Measurements from ENCODE around the gene MORN5.

MORN5 gene

GRCh38 chr9:122125509-122126330 lies 34.0 kb upstream of the MORN5 start:
- peak; percentile 50 for DNase-seq

GRCh38 chr9:122126331-122127261 lies 33.1 kb upstream of the MORN5 start:
- DNase-seq: peak; percentile 59

- peak; percentile 57 for DNase-seq
Observed at GRCh38 chr9:122127396-122127798, 32.3 kb upstream of the MORN5 start.

GRCh38 chr9:122128007-122128968 lies 31.4 kb upstream of the MORN5 start:
- DNase-seq: no peak

- no peak for DNase-seq
Observed at GRCh38 chr9:122128969-122129343, 30.8 kb upstream of the MORN5 start.

GRCh38 chr9:122129969-122130368 lies 29.7 kb upstream of the MORN5 start:
- no peak for DNase-seq

- DNase-seq: no peak
Observed at GRCh38 chr9:122130837-122131236, 28.9 kb upstream of the MORN5 start.

GRCh38 chr9:122131401-122132001 lies 28.2 kb upstream of the MORN5 start:
- DNase-seq: no peak

GRCh38 chr9:122132539-122132938 lies 27.2 kb upstream of the MORN5 start:
- no peak for DNase-seq

GRCh38 chr9:122133263-122133983 lies 26.3 kb upstream of the MORN5 start:
- DNase-seq: no peak

- DNase-seq: no peak
Observed at GRCh38 chr9:122133984-122134535, 25.6 kb upstream of the MORN5 start.

- no peak for DNase-seq
Observed at GRCh38 chr9:122134822-122135528, 24.7 kb upstream of the MORN5 start.

- DNase-seq: no peak
Observed at GRCh38 chr9:122135529-122135859, 24.2 kb upstream of the MORN5 start.

- DNase-seq: no peak
Observed at GRCh38 chr9:122138560-122139268, 21.0 kb upstream of the MORN5 start.

GRCh38 chr9:122140368-122141193 lies 19.1 kb upstream of the MORN5 start:
- DNase-seq: no peak

GRCh38 chr9:122141671-122142070 lies 18.0 kb upstream of the MORN5 start:
- no peak for DNase-seq

GRCh38 chr9:122143296-122143695 lies 16.4 kb upstream of the MORN5 start:
- no peak for DNase-seq

GRCh38 chr9:122143876-122144405 lies 15.8 kb upstream of the MORN5 start:
- DNase-seq: no peak
